Stimulated activated CD4-positive, alpha-beta T cell treated with anti-CD3 and anti-CD28 coated beads, TNF-alpha, amount 100 ng/mL, for 48 hours (primary cell): ENCODE data around the gene NR1I2.

ENCODE experiments used
- DNase-seq, 3 donors: peaks; one replicate each; pipeline ENCODE4 v3.0.0-alpha.2; 2020; ENCODE audit warnings: low read depth in 3 of 3

NR1I2 gene

DNA sequence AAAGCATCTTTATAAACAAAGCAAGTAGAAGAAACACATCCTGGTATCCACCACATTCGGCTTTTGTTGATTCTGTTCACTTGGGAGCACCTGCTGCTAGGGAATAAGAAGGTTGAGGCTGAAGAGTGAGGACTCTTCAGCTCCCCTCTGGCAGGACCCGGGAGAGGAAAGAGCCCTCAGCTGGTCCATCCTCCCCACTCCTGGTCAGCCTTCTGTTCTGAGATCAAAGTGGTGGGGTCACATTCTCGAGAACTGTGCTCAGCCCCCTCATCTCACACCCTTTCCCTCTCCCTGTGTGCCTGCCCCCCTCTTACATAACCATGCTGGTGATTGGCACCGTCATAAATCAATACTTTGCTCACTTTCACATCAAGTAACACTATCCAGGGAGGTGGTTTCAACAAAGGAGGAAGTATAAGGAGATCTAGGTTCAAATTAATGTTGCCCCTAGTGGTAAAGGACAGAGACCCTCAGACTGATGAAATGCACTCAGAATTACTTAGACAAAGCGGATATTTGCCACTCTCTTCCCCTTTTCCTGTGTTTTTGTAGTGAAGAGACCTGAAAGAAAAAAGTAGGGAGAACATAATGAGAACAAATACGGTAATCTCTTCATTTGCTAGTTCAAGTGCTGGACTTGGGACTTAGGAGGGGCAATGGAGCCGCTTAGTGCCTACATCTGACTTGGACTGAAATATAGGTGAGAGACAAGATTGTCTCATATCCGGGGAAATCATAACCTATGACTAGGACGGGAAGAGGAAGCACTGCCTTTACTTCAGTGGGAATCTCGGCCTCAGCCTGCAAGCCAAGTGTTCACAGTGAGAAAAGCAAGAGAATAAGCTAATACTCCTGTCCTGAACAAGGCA is at the start of gene NR1I2:
Gene NR1I2 (plus strand): TSS at position 772 of the 869 bp plus-strand sequence.
- no peak for DNase-seq

DNA sequence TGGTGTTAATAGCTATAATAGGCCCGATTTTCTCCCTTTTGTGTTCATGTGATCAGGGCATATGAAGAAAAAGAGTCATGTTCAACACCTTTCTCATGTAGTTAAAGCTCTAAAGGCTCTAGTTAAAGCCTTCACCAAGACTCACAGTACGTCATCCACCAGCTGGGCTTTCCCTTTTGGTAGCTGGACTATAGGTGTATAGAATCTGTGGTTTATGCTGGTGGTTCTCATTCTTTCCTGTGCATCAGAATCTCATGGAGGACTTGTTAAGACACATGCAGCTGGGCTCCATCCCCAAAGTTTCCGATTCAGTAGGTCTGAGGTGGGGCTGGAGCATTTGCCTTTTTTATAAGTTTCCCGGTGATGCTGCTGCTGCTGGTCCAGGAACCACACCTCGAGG is 48.1 kb upstream of the NR1I2 start:
- no peak for DNase-seq

DNA sequence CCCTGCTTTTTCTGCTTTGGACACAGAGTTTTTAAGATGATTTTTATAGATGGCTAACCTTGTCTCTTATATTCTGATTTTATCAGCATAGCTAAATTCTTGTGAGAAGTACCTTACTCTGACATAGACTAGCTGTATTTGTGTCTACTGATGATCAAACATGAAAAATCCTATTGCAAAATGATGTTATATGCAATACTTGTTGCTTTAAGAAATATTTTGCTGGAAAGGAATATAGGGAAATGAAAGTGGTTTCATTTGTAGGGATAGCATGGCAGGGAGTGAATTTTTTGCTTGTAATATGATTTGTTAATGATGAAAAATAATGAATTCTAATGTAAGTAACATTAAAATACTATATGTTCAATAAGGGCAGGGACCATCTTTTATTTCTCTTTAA is 43.2 kb upstream of the NR1I2 start:
- DNase-seq, result no peak

DNA sequence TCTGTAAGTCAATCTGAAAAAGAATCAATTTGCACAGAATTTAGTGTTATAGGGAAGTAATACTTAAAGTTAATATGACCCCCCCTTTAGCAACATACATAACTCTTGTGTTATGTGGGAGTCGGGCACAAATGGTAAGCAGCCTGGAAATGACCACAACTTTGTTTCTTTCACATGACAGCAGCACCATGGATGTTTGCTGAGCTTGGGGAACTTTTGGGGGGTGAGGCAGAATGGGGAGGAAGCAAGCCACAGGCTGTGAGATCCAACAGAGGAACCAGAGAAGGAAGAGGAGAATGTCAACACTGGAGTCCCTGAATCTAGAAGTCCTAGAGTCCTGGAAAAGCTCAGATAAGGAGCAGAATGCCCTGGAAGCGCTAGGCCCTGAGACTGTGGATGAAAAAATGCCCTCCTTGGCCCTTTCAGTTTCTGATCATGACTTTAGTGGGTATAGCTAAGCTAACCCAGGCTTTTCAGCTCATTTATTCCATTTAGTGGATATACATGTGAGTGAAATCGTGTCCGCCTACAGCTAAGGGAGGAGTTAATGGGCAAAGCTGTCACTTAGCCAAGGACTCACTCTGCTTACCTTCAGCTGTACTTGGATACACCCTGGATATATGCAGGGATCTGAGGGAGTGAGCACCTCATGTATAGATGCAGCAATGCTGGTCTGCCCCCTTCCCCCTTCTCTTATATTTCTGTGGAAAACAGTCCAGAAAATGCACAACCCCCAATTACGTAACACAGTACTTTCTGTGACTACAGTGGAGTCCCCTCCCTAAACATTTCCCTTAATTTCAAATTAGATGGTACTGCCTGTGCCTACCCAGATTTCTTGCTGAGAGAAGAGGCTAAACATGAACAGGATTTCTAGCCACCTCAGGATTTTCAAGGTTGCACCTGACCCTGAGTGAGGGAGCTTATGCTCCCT is 40.0 kb upstream of the NR1I2 start:
- no peak for DNase-seq

DNA sequence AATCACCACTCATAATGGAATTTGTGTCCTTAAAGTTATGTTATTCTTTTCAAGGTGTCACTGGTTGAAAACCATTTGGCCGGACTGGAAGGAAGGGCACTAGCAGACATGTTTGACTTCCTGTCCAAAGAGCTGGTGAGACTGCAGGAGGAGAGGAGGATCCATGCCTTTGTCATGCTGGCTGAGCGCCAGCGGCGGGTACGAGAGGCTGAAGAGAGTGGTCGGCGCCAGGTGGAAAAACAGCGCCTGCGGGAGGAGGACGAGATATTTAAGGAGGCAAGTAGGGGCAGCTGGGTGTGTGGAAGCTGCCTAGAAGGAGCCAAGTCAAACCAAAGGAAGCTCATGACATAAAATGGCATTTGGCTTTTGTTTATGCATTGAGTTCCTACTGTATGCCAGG is 38.0 kb upstream of the NR1I2 start:
- DNase-seq, result no peak

DNA sequence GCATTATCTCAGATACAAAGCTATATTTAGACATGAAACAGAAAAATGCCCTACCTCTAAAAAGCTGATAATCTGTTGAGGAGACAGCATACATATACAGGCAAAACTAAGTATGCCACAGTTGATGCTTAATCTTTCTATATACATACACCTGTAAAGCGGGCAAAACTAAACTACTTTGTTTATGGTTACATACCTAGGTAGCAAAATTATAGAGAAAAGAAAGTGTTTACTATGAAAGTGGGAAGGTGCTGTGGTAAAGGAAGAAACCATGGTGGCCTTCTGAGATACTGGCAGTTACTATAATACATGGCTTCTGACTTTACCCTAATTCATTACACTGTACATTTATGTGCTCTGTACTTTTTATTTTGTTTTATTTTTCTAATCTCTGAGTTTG is 36.0 kb upstream of the NR1I2 start:
- DNase-seq, result no peak

DNA sequence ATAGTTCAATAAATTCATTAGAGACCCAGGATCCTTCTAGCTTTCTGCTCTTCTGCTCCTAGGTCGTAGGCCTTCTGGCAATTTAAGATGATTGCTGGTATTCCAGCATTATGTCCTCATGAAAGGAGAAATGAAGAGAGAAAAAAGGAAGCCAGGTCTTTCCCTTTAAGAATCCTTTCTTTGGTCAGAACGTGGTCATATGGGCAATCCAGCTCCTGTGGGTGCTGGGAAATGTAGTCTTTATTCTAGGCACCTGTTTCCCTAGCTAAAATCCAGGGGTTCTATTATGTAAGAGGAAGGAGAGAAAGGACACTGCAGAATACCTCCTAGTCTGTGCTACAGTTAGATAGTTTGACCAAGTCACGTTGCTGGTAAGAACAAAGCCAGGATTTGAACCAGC is 35.5 kb upstream of the NR1I2 start:
- DNase-seq, result no peak

DNA sequence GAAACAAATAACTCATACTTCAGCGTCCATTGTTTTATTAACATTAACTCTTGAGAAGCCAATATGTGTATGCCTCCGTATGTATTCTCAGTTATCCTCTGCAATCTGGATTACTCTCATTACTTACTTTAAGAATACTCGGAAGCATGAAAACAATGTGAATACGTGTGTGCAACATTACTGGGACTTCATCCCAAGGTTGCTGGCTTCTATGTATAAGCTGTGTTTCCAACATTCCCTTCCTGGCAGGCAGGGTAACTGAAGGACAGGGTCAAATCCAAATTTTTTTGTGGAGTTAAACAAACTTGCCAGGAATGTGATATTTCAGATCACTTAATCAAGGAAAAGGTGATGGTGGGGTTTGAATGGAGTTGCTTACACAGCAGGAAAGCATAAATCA is 34.5 kb upstream of the NR1I2 start:
- no peak for DNase-seq

DNA sequence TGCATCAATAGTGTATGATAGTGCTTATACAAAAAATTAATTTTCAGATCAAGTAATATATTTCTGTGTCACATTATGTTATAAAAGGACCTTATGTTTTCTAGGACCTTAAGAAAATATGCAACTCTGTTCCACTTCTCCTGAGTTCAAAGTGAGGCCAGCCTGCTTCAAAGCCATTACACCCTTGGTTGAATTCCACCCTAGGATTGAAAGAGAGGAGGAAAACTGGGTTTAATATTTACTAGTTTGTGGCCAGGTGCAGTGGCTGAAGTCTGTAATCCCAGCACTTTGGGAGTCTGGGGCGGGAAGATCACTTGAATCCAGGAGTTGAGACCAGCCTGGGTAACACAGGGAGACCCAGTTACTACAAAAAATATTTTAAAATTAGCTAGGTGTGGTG is 32.9 kb upstream of the NR1I2 start:
- DNase-seq, result no peak

DNA sequence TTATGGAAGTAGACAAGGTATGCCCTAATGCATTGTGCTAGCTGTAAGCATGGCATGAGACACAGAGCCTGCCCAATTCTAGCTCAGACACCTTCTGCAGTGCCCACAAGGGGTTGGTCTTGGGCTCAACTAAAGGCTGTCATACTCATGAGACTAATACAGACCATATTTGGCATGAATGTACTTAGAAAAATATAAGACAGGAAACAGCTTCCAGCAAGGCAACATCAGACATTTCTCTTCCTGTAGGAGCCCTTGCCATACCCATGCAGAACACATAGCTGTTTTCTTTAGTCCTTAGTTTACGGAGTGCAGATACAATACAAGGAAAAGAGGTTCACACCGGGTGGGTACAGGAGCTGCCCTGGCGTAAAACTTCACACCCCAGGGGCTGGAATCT is 30.5 kb upstream of the NR1I2 start:
- no peak for DNase-seq

DNA sequence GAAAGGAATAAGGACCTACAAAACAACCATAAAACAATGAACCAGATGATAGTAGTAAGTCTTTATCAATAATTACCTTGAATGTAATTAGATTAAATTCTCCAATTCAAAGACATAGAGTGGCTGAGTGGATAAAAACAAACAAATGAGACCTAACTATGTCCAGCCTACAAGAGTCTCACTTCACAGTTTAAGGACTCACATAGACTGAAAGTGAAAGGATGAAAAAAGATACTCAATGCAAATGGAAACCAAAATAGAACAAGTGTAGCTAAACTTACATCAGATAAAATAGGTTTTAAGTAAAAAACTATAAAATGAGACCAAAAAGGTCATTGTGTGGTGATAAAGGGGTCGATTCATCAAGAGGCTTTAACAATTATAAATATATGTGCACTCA is 21.9 kb upstream of the NR1I2 start:
- DNase-seq, result no peak

DNA sequence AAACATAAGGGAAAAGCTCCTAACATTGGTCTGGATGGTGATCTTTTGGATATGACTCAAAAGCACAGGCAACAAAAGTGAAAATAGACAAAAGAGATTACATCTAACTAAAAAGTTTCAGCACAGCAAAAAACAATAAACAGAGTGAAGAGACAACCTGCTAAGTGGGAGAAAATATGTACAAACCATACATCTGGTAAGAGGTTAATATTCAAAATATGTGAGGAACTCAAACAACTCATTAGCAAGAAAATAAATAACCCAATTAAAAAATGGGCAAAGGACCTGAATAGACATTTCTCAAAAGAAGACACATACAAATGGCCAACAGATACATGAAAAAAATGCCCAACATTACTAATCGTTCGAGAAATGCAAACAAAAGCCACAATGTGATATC is 19.0 kb upstream of the NR1I2 start:
- no peak for DNase-seq

DNA sequence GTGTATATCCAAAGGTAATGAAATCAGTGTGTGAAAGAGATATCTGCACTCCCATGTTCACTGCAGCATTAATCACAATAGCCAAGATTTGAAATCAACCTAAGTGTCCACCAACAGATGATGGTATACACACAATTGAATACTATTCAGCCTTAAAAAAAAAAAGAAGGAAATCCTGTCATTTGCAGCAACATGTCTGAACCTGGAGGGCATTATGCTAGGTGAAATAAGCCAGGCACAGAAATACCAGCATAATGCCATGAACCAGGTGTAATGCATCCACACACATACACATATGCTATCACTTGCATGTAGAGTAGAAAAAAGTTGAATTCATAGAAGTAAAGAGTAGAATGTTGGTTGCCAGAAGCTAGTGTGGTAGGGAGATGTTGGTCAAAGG is 18.4 kb upstream of the NR1I2 start:
- no peak for DNase-seq

DNA sequence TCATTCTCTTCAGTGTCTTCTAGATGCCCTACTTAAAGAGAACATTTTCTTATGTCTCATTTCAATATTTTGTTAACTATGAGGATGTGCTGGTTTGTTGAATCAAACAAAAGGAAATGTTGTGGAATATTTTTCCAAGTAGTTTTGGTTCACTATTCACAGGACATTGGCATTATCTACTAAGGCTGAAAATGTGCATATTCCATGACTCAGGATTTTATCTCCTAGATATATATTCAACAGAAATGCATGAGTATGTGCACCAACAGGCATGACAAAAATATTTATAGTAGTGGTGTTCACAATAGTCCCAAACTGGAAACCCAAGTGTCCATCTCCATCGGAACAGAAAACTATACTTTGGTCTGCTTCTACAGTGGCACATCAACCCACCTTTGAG is 16.7 kb upstream of the NR1I2 start:
- DNase-seq, result no peak

DNA sequence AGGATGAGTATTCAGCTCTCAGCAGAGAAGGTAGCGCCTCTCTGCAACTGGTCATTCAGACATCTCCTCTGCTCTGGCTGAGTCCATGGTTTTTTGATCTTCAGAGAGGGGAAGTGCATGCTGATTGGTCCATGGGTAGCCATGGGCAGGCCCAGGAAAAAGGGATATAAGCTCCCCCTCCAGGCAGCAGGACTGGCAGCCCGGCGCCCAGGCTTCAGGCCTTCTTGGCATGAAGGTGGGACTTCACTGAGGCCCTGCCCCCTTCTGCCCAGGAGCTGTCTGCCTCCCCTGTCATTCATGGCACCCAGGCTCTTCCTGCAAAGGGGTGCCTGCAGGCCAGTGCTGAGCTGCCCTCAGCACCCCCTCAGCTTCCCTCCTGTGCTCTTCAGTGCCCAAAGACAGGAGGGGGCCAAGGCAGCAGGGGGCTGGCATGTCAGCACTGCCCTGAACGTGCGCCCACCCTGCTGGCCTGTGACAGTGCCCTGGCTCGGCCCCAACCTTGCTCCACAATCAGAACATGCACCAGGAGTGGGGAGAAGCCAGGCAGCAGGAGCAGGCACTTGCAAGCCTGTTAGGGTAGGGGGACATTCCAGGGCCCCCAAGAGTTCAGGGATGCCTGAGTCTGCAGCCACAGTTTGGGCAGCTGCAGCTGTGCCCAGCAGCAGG is 13.8 kb upstream of the NR1I2 start:
- no peak for DNase-seq

DNA sequence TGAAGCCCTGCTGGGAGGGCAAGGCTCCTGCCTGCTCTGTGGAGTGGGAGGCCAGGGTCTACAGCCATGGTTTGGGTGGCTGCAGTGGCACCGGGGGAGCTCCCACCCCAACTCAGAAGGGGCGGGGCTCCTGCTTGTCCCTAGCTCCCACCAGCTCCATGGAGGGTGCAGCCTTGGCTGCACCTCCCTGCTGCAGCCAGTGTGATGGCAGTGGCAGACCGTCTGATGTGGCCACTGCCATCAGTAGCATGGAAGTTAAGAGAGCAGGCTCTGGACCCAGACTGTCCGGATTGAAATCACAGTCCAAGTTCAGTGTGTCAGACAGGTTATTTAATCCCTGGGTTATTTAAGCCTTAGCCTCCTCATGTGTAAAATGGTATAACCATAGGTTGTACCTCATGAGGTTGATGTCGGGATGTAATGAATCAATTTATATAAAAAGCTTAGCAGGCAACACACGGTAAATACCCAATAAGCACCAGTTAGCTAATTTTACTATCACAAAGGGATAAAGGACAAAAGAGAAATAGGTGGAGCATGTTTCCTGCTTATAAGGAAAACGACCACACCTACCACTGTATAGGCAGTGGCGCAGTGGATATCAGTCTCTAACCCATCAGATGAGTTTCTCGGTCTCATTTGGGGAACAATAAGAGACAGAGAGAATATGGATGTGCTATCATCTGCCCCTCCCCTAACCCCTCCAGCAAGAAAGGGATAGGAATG is 13.1 kb upstream of the NR1I2 start:
- DNase-seq, result no peak

DNA sequence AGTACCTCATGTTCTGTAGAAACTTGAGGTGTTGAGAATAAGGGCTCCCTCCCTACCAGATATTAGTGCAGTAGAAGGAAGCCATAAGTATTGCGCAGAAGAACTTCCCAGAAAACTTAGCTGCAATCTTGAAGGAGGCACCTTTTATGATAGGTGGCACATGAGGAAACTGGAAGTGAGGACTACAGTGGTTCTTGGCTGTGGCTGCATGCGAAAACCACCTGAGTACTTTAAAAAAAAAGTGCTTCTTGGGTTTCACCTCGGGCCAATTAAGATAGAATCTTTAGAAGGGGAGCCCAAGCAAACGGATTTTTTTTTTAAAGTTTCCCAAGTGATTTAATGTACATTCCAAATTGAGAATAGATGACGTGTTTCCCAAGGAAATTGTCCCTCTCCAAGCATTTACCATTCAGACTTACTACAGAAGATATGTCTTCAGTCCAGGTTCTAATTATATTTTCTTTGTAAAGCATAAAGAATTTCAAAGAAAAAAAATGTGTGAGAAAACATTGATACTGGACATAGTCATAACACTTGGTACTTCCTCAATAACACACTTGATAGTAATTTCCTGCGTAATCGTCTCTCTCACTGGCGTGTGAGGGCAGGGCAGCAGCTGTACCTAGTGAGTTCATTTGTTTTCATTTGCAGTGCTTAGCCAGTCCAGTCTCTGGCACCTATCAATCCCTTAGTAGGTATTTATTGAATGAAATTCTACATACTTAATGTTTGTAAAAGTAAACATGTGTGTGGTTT is 12.3 kb upstream of the NR1I2 start:
- DNase-seq, result no peak

DNA sequence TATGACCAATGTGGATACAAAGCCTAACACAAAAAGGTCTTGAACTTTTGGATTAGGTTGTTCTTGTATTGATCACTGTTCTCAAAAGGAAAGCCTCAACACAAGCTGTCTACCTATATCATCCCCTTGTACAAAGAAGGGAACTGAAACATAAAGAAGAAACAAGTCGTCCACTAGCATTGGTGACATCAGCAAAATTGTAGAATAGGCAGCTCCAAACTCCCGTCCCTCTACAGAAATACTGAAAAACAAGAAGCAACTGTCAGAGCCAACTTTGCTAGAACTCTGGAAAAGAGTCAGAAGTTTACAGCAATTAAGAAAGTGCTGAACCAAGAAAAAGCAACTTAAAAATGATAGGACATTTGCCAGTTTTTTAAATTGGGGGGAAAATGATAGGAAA is 7.5 kb upstream of the NR1I2 start:
- no peak for DNase-seq

DNA sequence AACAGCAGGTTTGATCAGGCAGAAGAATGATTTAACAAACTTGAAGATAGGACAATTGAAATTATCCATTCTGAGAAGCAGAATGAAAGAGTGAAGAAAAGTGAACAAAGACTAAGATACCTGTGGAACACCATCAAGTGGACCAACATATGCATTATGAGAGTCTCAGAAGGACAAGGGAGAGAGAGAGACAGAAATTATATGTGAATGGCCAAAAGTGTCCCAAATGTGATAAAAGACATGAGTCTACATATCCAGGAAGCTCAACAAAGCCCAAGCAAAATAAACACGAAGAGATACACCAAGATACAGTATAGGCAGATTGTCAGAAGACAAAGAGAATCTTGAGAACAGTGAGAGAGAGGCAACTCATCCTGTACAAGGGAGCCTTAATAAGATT is 5.6 kb upstream of the NR1I2 start:
- DNase-seq, result no peak

DNA sequence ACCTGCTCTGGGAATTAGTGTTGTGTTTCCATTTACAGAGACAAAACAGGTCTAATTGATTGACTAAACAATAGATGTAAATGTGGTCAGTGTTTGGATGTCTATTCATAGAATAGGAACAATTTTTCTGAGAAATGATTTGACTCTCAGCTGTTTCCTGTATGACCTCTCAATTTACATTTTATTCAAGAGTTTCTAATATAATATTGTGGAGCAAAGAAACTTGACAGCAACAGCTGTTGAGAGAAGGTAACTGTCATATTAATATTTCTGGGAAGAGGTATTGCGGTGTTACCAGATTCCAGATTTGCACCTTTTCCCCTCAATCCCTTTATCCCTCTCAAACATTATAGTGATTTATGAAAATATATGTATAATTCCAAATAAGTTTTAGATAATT is 3.7 kb upstream of the NR1I2 start:
- DNase-seq, result no peak

DNA sequence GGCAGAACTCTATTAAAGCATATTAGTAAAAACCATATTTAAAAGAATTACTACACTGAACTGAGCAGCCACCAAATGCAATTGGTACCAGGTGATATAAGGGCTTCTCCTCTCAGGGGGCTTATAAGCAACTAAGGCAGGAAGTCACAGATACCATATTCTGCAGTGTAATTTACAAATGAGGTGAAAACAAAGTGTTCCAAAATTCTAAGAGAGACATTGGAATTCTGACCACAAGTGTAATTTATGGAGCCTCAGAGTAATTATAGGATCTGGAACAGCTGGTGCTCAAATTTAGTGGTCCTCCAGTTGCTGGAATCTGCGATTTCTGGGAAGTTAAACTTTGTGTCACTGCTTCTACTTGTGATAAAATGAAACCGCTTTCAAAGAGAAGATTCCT is 3.1 kb upstream of the NR1I2 start:
- no peak for DNase-seq
